Gastrocnemius medialis (tissue), 4 donors: ENCODE measurements around the gene HLA-DQB1. TPM values are rescaled to one million over a fixed set of nuclear protein-coding genes. Genes with fewer than 3 reads are reported as not detected.
A peak's percentile ranks its signal among the peaks of the same experiment; 100 is the strongest.

Source experiments
- ATAC-seq, 2 donors: fragments of 150-250 bp; one replicate each; pipeline ENCODE4 v1.9.1; 2016
- DNase-seq, 2 donors: peaks; one replicate each; pipeline ENCODE4 v3.0.0-alpha.2; 2019
- H3K27ac ChIP-seq, 4 donors: fragments of 200-600 bp; sonication (generic); 1 replicate in 1 of 4; 2 replicates in 3 of 4; pipeline ENCODE4 v1.5.1; 2016 to 2018; ENCODE audit warnings: mild to moderate bottlenecking in 2 of 4, moderate library complexity in 1 of 4
- H3K27me3 ChIP-seq, 3 donors: fragments of 200-600 bp; sonication (generic) in 2 of 3; 1 replicate in 1 of 3; 2 replicates in 2 of 3; pipeline versions ENCODE4 v1.5.1 to v1.6.0; 2016 to 2019; ENCODE audit warnings: mild to moderate bottlenecking in 1 of 3, moderate library complexity in 1 of 3
- H3K36me3 ChIP-seq, 2 donors: fragments of 200-600 bp; sonication (generic) in 1 of 2; one replicate each; pipeline ENCODE4 v1.5.1; 2017 to 2018
- H3K4me1 ChIP-seq, 2 donors: fragments of 200-600 bp; sonication (generic) in 1 of 2; one replicate each; pipeline ENCODE4 v1.5.1; 2016 to 2017; ENCODE audit warnings: mild to moderate bottlenecking in 2 of 2
- H3K4me3 ChIP-seq, 4 donors: fragments of 200-600 bp; sonication (generic) in 3 of 4; 1 replicate in 1 of 4; 2 replicates in 3 of 4; pipeline ENCODE4 v1.5.1; 2016 to 2019; ENCODE audit warnings: mild to moderate bottlenecking in 2 of 4
- H3K9me3 ChIP-seq, 3 donors: fragments of 200-600 bp; sonication (generic) in 2 of 3; 1 replicate in 1 of 3; 2 replicates in 2 of 3; pipeline ENCODE4 v1.5.1; 2016 to 2019
- POLR2A ChIP-seq, 2 donors: fragments of 450-650 bp; IDR thresholded peaks; one replicate each; pipeline ENCODE4 v1.6.1; 2017; ENCODE audit warnings: antibody characterized with exemption in 2 of 2, mild to moderate bottlenecking in 2 of 2, moderate library complexity in 2 of 2
- in situ Hi-C, 4 donors: fragments of 200-750 bp; cut with MboI; loops; one replicate each; pipeline versions ENCODE4 v1.15.0 to v1.8.0; 2017; ENCODE audit warnings: low sequenced_read_pairs in 4 of 4
- intact Hi-C: fragments of 100-400 bp; cut with DNase I; formaldehyde crosslinking; loops from one replicate; pipeline ENCODE4 v1.15.1; 2023; ENCODE audit warnings: low total_unique reads
- total RNA-seq, 4 donors: library from RNA; depleted of rRNA; stranded (reverse); fragments of >200 nt; gene quantifications; one replicate each; pipeline versions ENCODE4 v1.1.0 to v1.2.3, GENCODE V29; 2016
- TF ChIP-seq, protein P1 (sequence below), 5 experiments: fragments of 450-650 bp in 3 of 5; fragments of 200-600 bp in 2 of 5; sonication (generic) in 2 of 5; IDR thresholded peaks in 4 of 5; conservative IDR thresholded peaks in 1 of 5; 1 replicate in 4 of 5; 2 replicates in 1 of 5; pipeline ENCODE4 v1.5.1; 2016 to 2019; ENCODE audit warnings: antibody characterized with exemption in 5 of 5, mild to moderate bottlenecking in 3 of 5, moderate library complexity in 3 of 5

The HLA-DQB1 gene
- total RNA-seq, 4 donors from 2014 or later: 0.22 to 2.2 (median 0.91) TPM

GRCh38 chr6:32610682-32611296 lies 55.7 kb downstream of the HLA-DQB1 start:
- Histone ChIP-seq H3K4me1 (no peaks in the 10 kb centered on the region), H3K27ac (peak overlapping the region in 1 of 4 donors; percentile 57), H3K4me3 (no peak overlapping the region), H3K36me3 (no peaks in the 10 kb centered on the region), H3K9me3 (no peaks in the 10 kb centered on the region), H3K27me3 (no peaks in the 10 kb centered on the region)
- ATAC-seq: no peak
- DNase-seq: no peak
- in situ Hi-C loops (no loop called here), intact Hi-C loops (no loop called here)
- no peak for TF ChIP-seq POLR2A (IDR thresholded peaks at IDR 0.05)
- TF ChIP-seq, protein P1, sequence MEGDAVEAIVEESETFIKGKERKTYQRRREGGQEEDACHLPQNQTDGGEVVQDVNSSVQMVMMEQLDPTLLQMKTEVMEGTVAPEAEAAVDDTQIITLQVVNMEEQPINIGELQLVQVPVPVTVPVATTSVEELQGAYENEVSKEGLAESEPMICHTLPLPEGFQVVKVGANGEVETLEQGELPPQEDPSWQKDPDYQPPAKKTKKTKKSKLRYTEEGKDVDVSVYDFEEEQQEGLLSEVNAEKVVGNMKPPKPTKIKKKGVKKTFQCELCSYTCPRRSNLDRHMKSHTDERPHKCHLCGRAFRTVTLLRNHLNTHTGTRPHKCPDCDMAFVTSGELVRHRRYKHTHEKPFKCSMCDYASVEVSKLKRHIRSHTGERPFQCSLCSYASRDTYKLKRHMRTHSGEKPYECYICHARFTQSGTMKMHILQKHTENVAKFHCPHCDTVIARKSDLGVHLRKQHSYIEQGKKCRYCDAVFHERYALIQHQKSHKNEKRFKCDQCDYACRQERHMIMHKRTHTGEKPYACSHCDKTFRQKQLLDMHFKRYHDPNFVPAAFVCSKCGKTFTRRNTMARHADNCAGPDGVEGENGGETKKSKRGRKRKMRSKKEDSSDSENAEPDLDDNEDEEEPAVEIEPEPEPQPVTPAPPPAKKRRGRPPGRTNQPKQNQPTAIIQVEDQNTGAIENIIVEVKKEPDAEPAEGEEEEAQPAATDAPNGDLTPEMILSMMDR (IDR thresholded peaks at IDR 0.05 in 4 of 5, conservative IDR thresholded peaks at IDR 0.05 in 1 of 5): no peak

GRCh38 chr6:32609731-32610640 lies 56.5 kb downstream of the HLA-DQB1 start:
- no peak overlapping the region for H3K4me3 ChIP-seq

More at GRCh38 chr6:32609731-32610640, 56.5 kb downstream of the HLA-DQB1 start:
- in situ Hi-C loops (no loop called here), intact Hi-C loops (no loop called here)
- Histone ChIP-seq H3K27ac (peak overlapping the region in 3 of 4 donors; percentile 69 to 70 (median 69)), H3K4me1 (no peaks in the 10 kb centered on the region), H3K9me3 (no peaks in the 10 kb centered on the region), H3K36me3 (no peaks in the 10 kb centered on the region), H3K27me3 (no peaks in the 10 kb centered on the region)
- ATAC-seq (peak; percentile 95 to 98), DNase-seq (no peak)
- TF ChIP-seq, protein P1 (IDR thresholded peaks at IDR 0.05 in 4 of 5, conservative IDR thresholded peaks at IDR 0.05 in 1 of 5): no peak
- peak in 1 of 2 donors; percentile 45 for TF ChIP-seq POLR2A (IDR thresholded peaks at IDR 0.05)

Other genes with a start within 250 kb of the HLA-DQB1 start
- 10 to 100 TPM; 43.7 to 98.5 (median 57.3) TPM for gene HLA-DRA, start 226.8 kb downstream of the HLA-DQB1 start, total RNA-seq
- gene HLA-DRB5, start 136.4 kb downstream of the HLA-DQB1 start, total RNA-seq: 10 to 100 TPM in 1 of 4 donors, under 1 TPM in 1, not detected in 2; 0.80 to 19.0 TPM
- 10 to 100 TPM in 3 of 4 donors, 1 to 10 TPM in 1; 7.5 to 25.2 (median 16.5) TPM for gene HLA-DRB1, start 76.8 kb downstream of the HLA-DQB1 start, total RNA-seq
- 1 to 10 TPM in 2 of 4 donors, under 1 TPM in 1, not detected in 1; 0.66 to 3.5 (median 1.5) TPM for gene HLA-DQA1, start 29.3 kb downstream of the HLA-DQB1 start, total RNA-seq
- gene HLA-DQA2, start 74.7 kb upstream of the HLA-DQB1 start, total RNA-seq: under 1 TPM in 1 of 4 donors, not detected in 3; 0.49 TPM
- gene HLA-DQB2, start 96.9 kb upstream of the HLA-DQB1 start, total RNA-seq: under 1 TPM in 2 of 4 donors, not detected in 2; 0.66 to 0.78 TPM
- under 1 TPM in 3 of 4 donors, not detected in 1; 0.22 to 0.72 (median 0.36) TPM for gene HLA-DOB, start 150.3 kb upstream of the HLA-DQB1 start, total RNA-seq
- 1 to 10 TPM; 2.5 to 7.1 (median 4.1) TPM for gene TAP2, start 172.1 kb upstream of the HLA-DQB1 start, total RNA-seq
- gene PSMB8, start 177.4 kb upstream of the HLA-DQB1 start, total RNA-seq: 10 to 100 TPM in 2 of 4 donors, 1 to 10 TPM in 2; 7.0 to 20.2 (median 9.2) TPM
- 10 to 100 TPM; 13.2 to 26.7 (median 19.0) TPM for gene TAP1, start 187.0 kb upstream of the HLA-DQB1 start, total RNA-seq
- gene PSMB9, start 187.5 kb upstream of the HLA-DQB1 start, total RNA-seq: 10 to 100 TPM in 1 of 4 donors, 1 to 10 TPM in 3; 1.4 to 11.3 (median 6.1) TPM